NCI-H524 treated with DMSO at 0.1 percent for 48 hours (cell line): Measurements from ENCODE around the gene BTNL9.
"Not testable (repeated sequence)": the region's sequence is repeated elsewhere in the genome, so short reads cannot be mapped to it uniquely, and the experiment has no call there.

Experiments
- DNase-seq: peaks from one replicate; lab custom pipeline; 2025; lab: John Stamatoyannopoulos, UW

BTNL9 gene

DNA sequence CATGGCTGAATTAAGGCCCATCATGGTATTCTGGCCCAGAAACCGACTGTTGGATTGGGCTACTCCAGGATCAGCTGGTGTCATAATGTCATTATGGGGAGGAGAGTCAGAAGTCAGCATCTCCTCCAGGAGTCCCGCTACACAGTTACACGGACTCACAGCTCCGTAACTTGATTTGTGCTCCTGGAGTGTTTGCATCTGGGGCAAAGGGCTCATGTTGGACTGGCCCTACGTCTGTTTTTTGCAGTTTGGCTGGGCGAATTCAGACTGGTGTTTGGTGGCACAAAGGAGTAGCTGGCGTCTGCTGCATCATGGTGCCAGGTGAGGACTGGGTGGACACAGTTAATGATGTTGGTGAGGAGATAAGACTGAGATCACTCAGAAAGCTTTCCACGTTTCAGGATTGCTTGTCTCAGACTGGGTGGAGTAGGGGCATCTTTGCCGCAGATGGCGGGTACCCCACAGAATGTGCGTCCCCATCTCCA, 59.6 kb downstream of the BTNL9 start:
- no peak for DNase-seq

GRCh38 chr5:181100121-181100875, 60.2 kb downstream of the BTNL9 start:
- DNase-seq, result no peak

DNA sequence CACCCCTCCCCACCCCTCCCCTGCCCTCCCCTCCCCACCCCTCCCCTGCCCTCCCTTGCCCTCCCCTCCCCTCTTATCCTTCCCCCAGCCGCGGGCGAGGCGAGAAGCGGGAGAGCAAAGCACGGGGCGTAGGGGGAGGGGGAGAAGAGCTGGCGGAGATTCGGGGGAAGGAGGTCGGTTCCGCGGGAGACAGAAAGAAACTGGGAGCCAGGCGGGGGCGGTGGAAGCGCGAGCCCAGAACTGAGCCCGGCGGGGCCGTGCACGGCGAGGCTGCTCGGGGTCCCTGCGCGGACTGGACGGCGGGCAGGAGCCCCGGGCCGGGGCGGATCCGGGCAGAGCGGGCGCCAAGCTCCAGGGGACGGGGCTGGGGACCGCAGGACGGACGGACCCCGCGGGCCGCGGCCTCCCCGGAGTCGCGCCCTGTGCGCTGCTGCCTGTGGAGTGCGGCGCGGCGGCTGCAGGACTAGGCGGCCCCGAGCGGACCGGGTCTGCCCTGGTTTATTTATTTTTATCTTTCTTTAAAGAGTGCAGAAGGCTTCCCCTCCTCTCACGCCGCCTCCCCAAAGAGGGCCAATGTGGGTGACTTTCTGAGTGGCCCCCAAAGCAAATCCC, 61.1 kb downstream of the BTNL9 start:
- DNase-seq, result not testable (repeated sequence)

DNA sequence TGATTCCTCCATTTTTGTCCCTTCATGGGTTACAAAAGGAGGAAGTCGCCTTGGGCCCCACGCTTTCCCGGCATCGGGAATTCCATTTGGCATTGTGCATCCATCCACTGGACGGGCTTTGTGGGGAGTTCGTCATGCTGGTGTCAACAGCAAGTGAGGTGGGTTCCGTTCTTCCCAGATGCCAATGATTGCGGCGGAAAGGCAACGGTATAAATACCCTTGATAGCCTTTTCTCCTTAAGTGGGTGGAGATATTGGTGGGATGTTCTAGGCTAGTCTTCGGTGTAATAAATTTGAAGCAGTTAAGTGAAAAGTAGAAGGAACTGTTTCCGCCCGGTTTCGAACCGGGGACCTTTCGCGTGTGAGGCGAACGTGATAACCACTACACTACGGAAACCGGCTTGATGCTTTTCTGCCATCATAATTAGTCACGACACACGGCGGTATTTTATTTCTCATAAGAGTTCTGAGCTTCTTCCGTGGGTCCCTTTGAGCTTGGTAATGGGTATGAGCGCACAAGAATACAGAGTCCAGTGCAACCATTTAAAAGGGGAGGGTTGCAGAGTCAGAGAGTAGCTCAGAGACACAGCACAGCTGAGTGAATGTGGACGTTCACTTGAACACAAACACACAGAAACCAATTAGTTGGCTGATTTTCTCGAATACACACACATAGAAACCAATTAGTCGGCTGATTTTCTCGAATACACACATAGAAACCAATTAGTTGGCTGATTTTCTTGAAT, 62.0 kb downstream of the BTNL9 start:
- not testable (repeated sequence) for DNase-seq

GRCh38 chr5:181104259-181104568, 64.1 kb downstream of the BTNL9 start:
- DNase-seq, result not testable (repeated sequence)

- DNase-seq, result not testable (repeated sequence)
Measured at GRCh38 chr5:181104606-181105390, 64.7 kb downstream of the BTNL9 start.

GRCh38 chr5:181105391-181106025, 65.4 kb downstream of the BTNL9 start:
- no peak for DNase-seq

DNA sequence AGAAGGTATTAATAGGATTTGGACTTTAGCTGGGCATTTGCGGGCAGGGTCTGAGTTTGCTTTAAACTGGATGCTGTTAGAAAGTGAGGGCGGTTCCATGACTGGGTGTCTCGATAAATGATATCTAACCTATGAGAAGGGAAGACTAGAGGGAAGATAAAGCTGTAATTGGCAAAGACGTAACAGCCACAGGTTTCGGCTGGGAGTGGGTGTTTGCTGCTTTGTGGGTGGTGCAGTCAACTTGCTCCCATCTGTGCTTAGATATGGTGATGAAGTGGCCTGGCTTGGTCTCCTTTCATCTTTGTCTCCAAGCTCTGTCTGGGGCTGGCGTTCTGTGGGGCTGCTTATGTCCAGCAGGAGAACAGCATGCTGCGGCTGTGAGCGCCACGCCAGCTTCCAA, 67.6 kb downstream of the BTNL9 start:
- no peak for DNase-seq

- no peak for DNase-seq
Measured at GRCh38 chr5:181108578-181109165, 68.6 kb downstream of the BTNL9 start.

GRCh38 chr5:181109489-181110013, 69.5 kb downstream of the BTNL9 start:
- DNase-seq, result no peak

DNA sequence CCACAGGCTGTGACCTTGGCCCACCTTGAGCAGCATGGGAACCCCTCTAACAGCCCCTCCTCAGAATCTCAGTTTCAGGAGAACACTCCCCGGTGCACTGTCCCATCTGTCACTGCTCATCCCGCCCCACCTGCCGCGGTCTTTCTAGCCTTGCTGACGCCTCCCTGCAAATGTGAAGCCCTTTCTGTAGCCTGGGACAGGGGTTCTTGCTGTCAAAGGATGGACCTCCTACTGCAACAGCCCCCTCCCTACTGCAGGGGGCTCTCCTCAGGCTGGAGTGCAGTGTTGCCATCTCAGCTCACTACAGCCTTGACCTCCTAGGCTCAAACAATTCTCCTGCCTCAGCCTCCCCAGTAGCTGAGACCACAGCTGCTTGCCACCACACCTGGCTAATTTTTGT, 70.9 kb downstream of the BTNL9 start:
- DNase-seq, result no peak
